Stimulated activated CD8-positive, alpha-beta memory T cell treated with anti-CD3 and anti-CD28 coated beads, Interleukin-7, amount 100 ng/mL, for 1 hour (primary cell): ENCODE results near the gene SMYD1.

ENCODE experiments used
- DNase-seq, 2 donors: peaks; one replicate each; pipeline ENCODE4 v3.0.0-alpha.2; 2020; ENCODE audit warnings: low read depth in 2 of 2

Gene SMYD1

GRCh38 chr2:88141952-88142351, 74.3 kb downstream of the SMYD1 start:
- DNase-seq, result no peak

- no peak for DNase-seq
Observed at GRCh38 chr2:88144271-88144670, 76.6 kb downstream of the SMYD1 start.

- DNase-seq, result no peak
Observed at GRCh38 chr2:88144914-88145497, 77.4 kb downstream of the SMYD1 start.

DNA sequence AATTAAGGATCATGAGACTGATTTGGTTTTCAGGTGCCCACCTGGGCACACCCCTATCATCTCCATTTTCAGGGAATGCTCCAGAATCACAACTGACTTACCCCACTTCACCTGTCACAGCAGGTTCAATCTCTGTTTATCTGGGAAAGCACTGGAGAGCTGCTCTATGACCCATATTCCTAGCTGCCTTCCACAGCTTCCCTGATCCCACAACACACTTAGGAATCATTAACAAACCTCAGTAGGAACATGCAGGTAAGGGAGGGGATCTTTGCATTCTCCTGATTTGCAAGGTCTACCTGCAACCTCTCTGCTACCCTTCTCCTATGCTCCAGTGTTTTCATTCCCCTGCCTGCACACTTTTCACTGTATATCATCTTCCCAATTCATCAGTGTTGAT, 79.0 kb downstream of the SMYD1 start:
- no peak for DNase-seq

GRCh38 chr2:88147145-88147544, 79.5 kb downstream of the SMYD1 start:
- no peak for DNase-seq

GRCh38 chr2:88148929-88149438, 81.4 kb downstream of the SMYD1 start:
- DNase-seq, result no peak

DNA sequence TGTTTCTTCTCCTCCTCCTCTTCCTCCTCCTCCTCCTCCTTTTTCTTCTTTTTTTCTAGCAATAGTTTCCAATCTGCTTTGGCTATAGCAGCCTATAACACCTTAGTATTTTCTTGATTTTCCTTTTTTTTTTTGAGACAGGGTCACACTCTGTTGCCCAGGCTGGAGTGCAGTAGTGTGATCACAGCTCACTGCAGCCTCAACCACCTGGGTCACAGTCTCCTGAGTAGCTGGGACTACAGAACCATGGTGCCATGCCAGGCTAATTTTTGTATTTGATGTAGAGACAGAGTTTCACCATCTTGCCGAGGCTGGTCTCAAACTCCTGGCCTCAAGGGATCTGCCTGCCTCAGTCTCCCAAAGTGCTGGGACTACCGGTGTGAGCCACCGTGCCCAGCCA, 91.9 kb downstream of the SMYD1 start:
- DNase-seq, result no peak

GRCh38 chr2:88159955-88160415, 92.4 kb downstream of the SMYD1 start:
- peak in 1 of 2 donors; percentile 20 for DNase-seq

DNA sequence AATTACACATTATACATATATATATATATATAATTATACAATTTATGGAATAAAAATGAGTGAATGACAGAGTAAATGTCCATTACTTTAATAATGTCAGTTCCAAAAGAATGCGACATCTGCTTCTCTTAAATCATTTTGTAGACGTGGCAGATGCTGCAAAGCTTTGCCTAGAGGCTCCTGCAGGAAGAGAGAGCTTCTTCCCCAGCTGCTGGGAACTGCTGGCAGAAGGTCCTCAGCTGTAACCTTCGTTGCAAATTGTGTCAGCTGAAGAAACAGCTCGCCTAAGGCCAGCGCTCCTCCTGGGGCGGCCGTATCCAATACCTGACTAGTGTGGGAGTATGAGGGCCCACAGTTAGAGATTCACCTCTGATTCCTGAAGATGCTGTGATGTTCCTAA, 92.9 kb downstream of the SMYD1 start:
- no peak for DNase-seq

DNA sequence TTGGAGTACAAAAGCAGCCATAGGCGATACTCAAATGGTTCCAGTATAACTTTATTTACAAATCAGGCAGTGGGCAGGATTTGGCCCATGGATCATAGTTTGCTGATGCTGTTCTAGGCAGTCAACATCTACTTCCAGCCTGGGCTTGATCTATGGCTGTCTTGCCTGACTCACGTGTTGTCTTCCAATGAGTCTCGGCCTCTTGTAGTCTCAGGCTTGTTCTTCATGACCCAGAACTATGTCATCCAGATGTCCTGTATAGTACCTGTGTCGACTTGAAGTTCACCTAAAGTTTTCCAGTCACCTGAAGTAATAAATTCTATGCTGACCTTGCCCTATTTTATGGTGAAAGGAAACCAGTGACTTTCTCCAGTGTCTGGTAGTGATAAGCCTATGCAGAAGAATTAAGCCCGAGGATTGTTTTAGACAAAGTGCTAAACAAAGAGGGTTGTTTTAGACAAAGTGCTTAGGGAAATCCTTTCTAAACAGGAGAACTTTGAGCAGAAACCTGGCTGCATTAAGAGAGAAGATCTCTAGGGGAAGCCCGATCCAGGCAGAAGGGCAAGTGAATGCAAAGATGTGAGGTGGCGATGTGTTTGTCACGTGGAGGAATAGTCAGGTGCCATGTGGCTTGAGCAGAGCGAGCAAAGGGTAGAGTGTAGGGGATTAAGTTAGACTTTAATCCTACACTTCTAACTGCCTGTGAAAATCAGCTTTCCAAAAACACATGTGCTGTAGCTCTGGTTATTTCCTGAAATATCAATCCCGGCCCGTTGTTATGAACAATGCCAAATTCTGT, 94.0 kb downstream of the SMYD1 start:
- DNase-seq, result no peak
